HepG2 (cell line): ENCODE data around the gene SP6. TPM values are rescaled to one million over a fixed set of nuclear protein-coding genes. Genes with fewer than 3 reads are reported as not detected.
A peak's percentile ranks its signal among the peaks of the same experiment; 100 is the strongest.

Experiments used
- HNRNPL ChIP-seq: fragments of 200-400 bp; formaldehyde crosslinking; IDR thresholded peaks from 2 replicates; pipeline ENCODE4 v1.6.1; 2017; ENCODE audit warnings: mild to moderate bottlenecking, low read depth, low read length
- HOXA7 ChIP-seq: sonication (generic); formaldehyde crosslinking; IDR thresholded peaks from 2 replicates; pipeline ENCODE4 v1.8.1; 2022; ENCODE audit warnings: mild to moderate bottlenecking, missing genetic modification reagents, moderate library complexity
- MAFF ChIP-seq: IDR thresholded peaks from 2 replicates; pipeline ENCODE4 v1.6.1; 2011; ENCODE audit warnings: low read depth, low read length, improper control_type of control experiment
- PLRG1 ChIP-seq: fragments of 450-650 bp; conservative IDR thresholded peaks from 2 replicates; pipeline ENCODE4 v1.6.1; 2016
- STAG1 ChIP-seq: sonication (generic); formaldehyde crosslinking; IDR thresholded peaks from 2 replicates; pipeline ENCODE4 v1.4.0; 2020; ENCODE audit warnings: missing genetic modification reagents
- ZNF224 ChIP-seq: sonication (generic); formaldehyde crosslinking; IDR thresholded peaks from 2 replicates; pipeline ENCODE4 v1.5.0; 2020; ENCODE audit warnings: mild to moderate bottlenecking, missing genetic modification reagents
- ZNF232 ChIP-seq: sonication (generic); formaldehyde crosslinking; IDR thresholded peaks from 2 replicates; pipeline ENCODE4 v1.4.0; 2020; ENCODE audit warnings: missing genetic modification reagents, borderline replicate concordance
- ZNF274 ChIP-seq: sonication (generic); formaldehyde crosslinking; IDR thresholded peaks from 2 replicates; pipeline ENCODE4 v1.5.1; 2020; ENCODE audit warnings: mild to moderate bottlenecking, missing genetic modification reagents
- ZNF546 ChIP-seq: sonication (generic); formaldehyde crosslinking; conservative IDR thresholded peaks from 2 replicates; pipeline ENCODE4 v1.8.1; 2023; ENCODE audit warnings: mild to moderate bottlenecking, missing genetic modification reagents
- ZNF562 ChIP-seq: sonication (generic); formaldehyde crosslinking; IDR thresholded peaks from 2 replicates; pipeline ENCODE4 v1.8.0; 2022; ENCODE audit warnings: missing genetic modification reagents, borderline replicate concordance
- polyA plus RNA-seq, 8 experiments: library from polyadenylated mRNA; depleted of rRNA in 3 of 8; stranded (reverse) in 7 of 8; unstranded in 1 of 8; fragments of >200 nt; fragmentation: Illumina TruSeq in 4 of 8; extraction: Trizol in 4 of 8; gene quantifications; 2 replicates each; pipeline versions ENCODE4 v1.2.1 to v1.2.3, GENCODE V29; 2011 to 2016; ENCODE audit warnings: low read depth in 4 of 8, missing spikeins in 1 of 8, mixed read lengths in 1 of 8; ENCODE audit not compliant: insufficient read depth in 1 of 8
- total RNA-seq, 5 experiments: library from RNA; depleted of rRNA; stranded (reverse); fragments of >200 nt; fragmentation: Illumina TruSeq; extraction: Trizol; gene quantifications; 2 replicates each; pipeline ENCODE4 v1.2.3, GENCODE V29; 2016; ENCODE audit warnings: low read depth in 1 of 5
- TF ChIP-seq, protein P1 (sequence below): IDR thresholded peaks from 2 replicates; pipeline ENCODE4 v1.6.1; 2016; ENCODE audit warnings: mild to moderate bottlenecking
- TF ChIP-seq, protein P2 (sequence below): sonication (generic); formaldehyde crosslinking; IDR thresholded peaks from 2 replicates; pipeline ENCODE4 v1.8.0; 2022; ENCODE audit warnings: missing genetic modification reagents, mild to moderate bottlenecking, borderline replicate concordance
- TF ChIP-seq, protein P3 (sequence below): sonication (generic); formaldehyde crosslinking; IDR thresholded peaks from 2 replicates; pipeline ENCODE4 v1.5.1; 2020; ENCODE audit warnings: missing genetic modification reagents, mild to moderate bottlenecking, borderline replicate concordance
- TF ChIP-seq, protein P4 (sequence below): sonication (generic); formaldehyde crosslinking; IDR thresholded peaks from 2 replicates; pipeline ENCODE4 v1.4.0; 2020; ENCODE audit warnings: missing genetic modification reagents
- TF ChIP-seq, protein P5 (sequence below): sonication (generic); formaldehyde crosslinking; IDR thresholded peaks from 2 replicates; pipeline ENCODE4 v1.4.0; 2020; ENCODE audit warnings: mild to moderate bottlenecking, missing genetic modification reagents
- TF ChIP-seq, protein P6 (sequence below): sonication (generic); formaldehyde crosslinking; IDR thresholded peaks from 2 replicates; pipeline ENCODE4 v1.9.0; 2022; ENCODE audit warnings: missing genetic modification reagents, mild to moderate bottlenecking, borderline replicate concordance
- TF ChIP-seq, protein P7 (sequence below): sonication (generic); formaldehyde crosslinking; IDR thresholded peaks from 2 replicates; pipeline ENCODE4 v1.4.0; 2020; ENCODE audit warnings: missing genetic modification reagents, borderline replicate concordance

SP6 gene
- total and polyA plus RNA-seq, 2 of the 13 experiments (the other 11 are each of a cell fraction or from before 2014, with no cell fraction given): 0.07 TPM

DNA sequence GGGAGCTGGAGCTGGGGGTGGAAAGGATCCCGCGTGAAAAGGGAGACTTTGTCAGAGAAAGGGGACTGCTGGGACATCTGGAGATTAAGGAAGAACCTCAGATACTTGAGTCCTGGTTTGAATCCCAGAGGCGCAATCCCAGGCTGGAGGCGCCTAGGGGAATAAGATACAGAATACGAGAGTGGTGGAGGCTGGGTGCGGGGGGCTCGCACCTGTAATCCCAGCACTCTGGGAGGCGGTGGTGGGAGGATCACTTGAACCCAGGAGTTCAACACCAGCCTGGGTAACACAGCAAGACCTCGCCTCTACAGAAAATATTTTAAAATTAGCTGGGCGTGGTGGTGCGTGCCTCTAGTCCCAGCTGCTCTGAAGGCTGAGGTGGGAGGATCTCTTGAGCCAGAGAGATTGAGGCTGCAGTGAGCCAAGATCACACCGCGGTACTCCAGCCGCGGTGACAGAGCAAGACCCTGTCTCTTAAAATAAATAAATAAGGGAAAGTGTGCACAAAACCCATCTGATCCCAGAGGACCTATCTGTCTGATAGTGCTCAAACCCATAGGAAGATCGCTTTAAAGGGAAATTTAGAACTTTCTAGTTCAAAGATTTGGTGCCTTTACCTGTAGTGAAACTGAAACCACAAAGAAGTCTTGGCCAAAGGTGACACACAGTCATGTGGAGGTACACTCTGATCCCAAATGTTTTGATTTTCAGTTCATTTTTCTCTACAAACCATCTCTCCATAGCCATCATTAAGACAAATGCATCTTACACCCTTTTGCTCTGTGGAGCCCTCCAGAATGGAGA is 9.3 kb downstream of the SP6 start (continued):
- TF ChIP-seq, protein P1, sequence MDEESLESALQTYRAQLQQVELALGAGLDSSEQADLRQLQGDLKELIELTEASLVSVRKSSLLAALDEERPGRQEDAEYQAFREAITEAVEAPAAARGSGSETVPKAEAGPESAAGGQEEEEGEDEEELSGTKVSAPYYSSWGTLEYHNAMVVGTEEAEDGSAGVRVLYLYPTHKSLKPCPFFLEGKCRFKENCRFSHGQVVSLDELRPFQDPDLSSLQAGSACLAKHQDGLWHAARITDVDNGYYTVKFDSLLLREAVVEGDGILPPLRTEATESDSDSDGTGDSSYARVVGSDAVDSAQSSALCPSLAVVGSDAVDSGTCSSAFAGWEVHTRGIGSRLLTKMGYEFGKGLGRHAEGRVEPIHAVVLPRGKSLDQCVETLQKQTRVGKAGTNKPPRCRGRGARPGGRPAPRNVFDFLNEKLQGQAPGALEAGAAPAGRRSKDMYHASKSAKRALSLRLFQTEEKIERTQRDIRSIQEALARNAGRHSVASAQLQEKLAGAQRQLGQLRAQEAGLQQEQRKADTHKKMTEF: peak; percentile 6; the same call in 1 of the 2 replicates
- TF ChIP-seq, protein P2, sequence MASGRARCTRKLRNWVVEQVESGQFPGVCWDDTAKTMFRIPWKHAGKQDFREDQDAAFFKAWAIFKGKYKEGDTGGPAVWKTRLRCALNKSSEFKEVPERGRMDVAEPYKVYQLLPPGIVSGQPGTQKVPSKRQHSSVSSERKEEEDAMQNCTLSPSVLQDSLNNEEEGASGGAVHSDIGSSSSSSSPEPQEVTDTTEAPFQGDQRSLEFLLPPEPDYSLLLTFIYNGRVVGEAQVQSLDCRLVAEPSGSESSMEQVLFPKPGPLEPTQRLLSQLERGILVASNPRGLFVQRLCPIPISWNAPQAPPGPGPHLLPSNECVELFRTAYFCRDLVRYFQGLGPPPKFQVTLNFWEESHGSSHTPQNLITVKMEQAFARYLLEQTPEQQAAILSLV (CRISPR knock-in tag): no peak
- TF ChIP-seq ZNF562 (CRISPR knock-in tag) (no peak), ZNF274 (0 out of 2 replicates have a peak, but pooled peaks have one; percentile 10), STAG1 (no peak), ZNF232 (no peak), HNRNPL (no peak), HOXA7 (no peak), MAFF (no peak), ZNF546 (no peak), ZNF224 (no peak), PLRG1 (no peak)
- TF ChIP-seq, protein P3, sequence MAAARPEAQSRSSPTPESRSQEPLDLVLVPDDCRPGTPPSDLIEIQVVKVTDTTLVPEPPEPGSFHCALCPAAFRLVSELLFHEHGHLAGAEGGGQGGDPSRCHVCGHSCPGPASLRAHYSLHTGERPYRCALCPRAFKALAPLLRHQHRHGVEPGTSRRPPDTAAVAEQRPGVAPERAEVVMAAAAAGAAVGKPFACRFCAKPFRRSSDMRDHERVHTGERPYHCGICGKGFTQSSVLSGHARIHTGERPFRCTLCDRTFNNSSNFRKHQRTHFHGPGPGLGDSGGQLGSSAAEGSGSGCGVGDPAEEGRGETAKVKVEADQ: no peak
- TF ChIP-seq, protein P4, sequence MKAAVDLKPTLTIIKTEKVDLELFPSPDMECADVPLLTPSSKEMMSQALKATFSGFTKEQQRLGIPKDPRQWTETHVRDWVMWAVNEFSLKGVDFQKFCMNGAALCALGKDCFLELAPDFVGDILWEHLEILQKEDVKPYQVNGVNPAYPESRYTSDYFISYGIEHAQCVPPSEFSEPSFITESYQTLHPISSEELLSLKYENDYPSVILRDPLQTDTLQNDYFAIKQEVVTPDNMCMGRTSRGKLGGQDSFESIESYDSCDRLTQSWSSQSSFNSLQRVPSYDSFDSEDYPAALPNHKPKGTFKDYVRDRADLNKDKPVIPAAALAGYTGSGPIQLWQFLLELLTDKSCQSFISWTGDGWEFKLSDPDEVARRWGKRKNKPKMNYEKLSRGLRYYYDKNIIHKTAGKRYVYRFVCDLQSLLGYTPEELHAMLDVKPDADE (CRISPR knock-in tag): no peak
- TF ChIP-seq, protein P5, sequence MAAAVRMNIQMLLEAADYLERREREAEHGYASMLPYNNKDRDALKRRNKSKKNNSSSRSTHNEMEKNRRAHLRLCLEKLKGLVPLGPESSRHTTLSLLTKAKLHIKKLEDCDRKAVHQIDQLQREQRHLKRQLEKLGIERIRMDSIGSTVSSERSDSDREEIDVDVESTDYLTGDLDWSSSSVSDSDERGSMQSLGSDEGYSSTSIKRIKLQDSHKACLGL (CRISPR knock-in tag): no peak
- TF ChIP-seq, protein P6, sequence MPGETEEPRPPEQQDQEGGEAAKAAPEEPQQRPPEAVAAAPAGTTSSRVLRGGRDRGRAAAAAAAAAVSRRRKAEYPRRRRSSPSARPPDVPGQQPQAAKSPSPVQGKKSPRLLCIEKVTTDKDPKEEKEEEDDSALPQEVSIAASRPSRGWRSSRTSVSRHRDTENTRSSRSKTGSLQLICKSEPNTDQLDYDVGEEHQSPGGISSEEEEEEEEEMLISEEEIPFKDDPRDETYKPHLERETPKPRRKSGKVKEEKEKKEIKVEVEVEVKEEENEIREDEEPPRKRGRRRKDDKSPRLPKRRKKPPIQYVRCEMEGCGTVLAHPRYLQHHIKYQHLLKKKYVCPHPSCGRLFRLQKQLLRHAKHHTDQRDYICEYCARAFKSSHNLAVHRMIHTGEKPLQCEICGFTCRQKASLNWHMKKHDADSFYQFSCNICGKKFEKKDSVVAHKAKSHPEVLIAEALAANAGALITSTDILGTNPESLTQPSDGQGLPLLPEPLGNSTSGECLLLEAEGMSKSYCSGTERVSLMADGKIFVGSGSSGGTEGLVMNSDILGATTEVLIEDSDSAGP (CRISPR knock-in tag): no peak; the same call in 1 of the 2 replicates
- TF ChIP-seq, protein P7, sequence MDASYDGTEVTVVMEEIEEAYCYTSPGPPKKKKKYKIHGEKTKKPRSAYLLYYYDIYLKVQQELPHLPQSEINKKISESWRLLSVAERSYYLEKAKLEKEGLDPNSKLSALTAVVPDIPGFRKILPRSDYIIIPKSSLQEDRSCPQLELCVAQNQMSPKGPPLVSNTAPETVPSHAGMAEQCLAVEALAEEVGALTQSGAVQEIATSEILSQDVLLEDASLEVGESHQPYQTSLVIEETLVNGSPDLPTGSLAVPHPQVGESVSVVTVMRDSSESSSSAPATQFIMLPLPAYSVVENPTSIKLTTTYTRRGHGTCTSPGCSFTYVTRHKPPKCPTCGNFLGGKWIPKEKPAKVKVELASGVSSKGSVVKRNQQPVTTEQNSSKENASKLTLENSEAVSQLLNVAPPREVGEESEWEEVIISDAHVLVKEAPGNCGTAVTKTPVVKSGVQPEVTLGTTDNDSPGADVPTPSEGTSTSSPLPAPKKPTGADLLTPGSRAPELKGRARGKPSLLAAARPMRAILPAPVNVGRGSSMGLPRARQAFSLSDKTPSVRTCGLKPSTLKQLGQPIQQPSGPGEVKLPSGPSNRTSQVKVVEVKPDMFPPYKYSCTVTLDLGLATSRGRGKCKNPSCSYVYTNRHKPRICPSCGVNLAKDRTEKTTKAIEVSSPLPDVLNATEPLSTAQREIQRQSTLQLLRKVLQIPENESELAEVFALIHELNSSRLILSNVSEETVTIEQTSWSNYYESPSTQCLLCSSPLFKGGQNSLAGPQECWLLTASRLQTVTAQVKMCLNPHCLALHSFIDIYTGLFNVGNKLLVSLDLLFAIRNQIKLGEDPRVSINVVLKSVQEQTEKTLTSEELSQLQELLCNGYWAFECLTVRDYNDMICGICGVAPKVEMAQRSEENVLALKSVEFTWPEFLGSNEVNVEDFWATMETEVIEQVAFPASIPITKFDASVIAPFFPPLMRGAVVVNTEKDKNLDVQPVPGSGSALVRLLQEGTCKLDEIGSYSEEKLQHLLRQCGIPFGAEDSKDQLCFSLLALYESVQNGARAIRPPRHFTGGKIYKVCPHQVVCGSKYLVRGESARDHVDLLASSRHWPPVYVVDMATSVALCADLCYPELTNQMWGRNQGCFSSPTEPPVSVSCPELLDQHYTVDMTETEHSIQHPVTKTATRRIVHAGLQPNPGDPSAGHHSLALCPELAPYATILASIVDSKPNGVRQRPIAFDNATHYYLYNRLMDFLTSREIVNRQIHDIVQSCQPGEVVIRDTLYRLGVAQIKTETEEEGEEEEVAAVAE: no peak
